H9 (cell line): ENCODE data around the gene FAM72C. TPM values are rescaled to one million over a fixed set of nuclear protein-coding genes. Genes with fewer than 3 reads are reported as not detected.
"Not testable (repeated sequence)": the region's sequence is repeated elsewhere in the genome, so short reads cannot be mapped to it uniquely, and the experiment has no call there.

Source experiments
- DNase-seq: peaks from one replicate; pipeline ENCODE4 v3.0.0-alpha.2; 2017
- H2AFZ ChIP-seq: one replicate; pipeline ENCODE4 v1.6.1; 2013; ENCODE audit warnings: mild to moderate bottlenecking, low read length, control low read depth, moderate library complexity
- H2AK5ac ChIP-seq: 2 replicates; pipeline ENCODE4 v1.6.1; 2013; ENCODE audit warnings: low read length, control low read depth, mixed read lengths; ENCODE audit not compliant: insufficient read length
- H2BK120ac ChIP-seq: one replicate; pipeline ENCODE4 v1.6.1; 2013; ENCODE audit warnings: low read depth, mild to moderate bottlenecking, low read length, control low read depth, inconsistent platforms; ENCODE audit not compliant: poor library complexity, severe bottlenecking
- H2BK12ac ChIP-seq: 2 replicates; pipeline ENCODE4 v1.6.1; 2013; ENCODE audit warnings: low read length, control low read depth, mixed read lengths, low read depth; ENCODE audit not compliant: insufficient read length
- H2BK15ac ChIP-seq: 2 replicates; pipeline ENCODE4 v1.6.1; 2013; ENCODE audit warnings: low read depth, low read length, control low read depth
- H2BK20ac ChIP-seq: one replicate; pipeline ENCODE4 v1.6.1; 2013; ENCODE audit warnings: low read depth, mild to moderate bottlenecking, low read length, control low read depth, inconsistent platforms; ENCODE audit not compliant: poor library complexity, severe bottlenecking
- H2BK5ac ChIP-seq: 2 replicates; pipeline ENCODE4 v1.6.1; 2013; ENCODE audit warnings: low read length, control low read depth, mixed read lengths; ENCODE audit not compliant: insufficient read length
- H3K14ac ChIP-seq: 2 replicates; pipeline ENCODE4 v1.6.1; 2013; ENCODE audit warnings: low read length, control low read depth; ENCODE audit not compliant: insufficient read depth
- H3K18ac ChIP-seq: 2 replicates; pipeline ENCODE4 v1.6.1; 2013; ENCODE audit warnings: low read depth, mild to moderate bottlenecking, mixed read lengths, low read length, control low read depth; ENCODE audit not compliant: insufficient read length
- H3K23ac ChIP-seq: 2 replicates; pipeline ENCODE4 v1.6.1; 2013; ENCODE audit warnings: low read length, control low read depth, mixed read lengths, low read depth; ENCODE audit not compliant: insufficient read length
- H3K23me2 ChIP-seq: 2 replicates; pipeline ENCODE4 v1.6.1; 2013; ENCODE audit warnings: low read depth, mild to moderate bottlenecking, mixed read lengths, low read length, control low read depth; ENCODE audit not compliant: insufficient read length, poor library complexity, severe bottlenecking
- H3K27ac ChIP-seq: 2 replicates; pipeline ENCODE4 v1.5.1; 2013; ENCODE audit warnings: low read length, control low read depth, mixed read lengths, low read depth; ENCODE audit not compliant: insufficient read length
- H3K27me3 ChIP-seq: 2 replicates; pipeline ENCODE4 v1.6.1; 2013; ENCODE audit warnings: low read length, control low read depth, inconsistent platforms; ENCODE audit not compliant: insufficient read depth
- H3K4ac ChIP-seq: 2 replicates; pipeline ENCODE4 v1.6.1; 2013; ENCODE audit warnings: low read depth, mild to moderate bottlenecking, control low read depth, inconsistent platforms, low read length, moderate library complexity
- H3K4me1 ChIP-seq: 2 replicates; pipeline ENCODE4 v1.6.1; 2013; ENCODE audit warnings: low read length, control low read depth, inconsistent platforms; ENCODE audit not compliant: insufficient read depth
- H3K4me2 ChIP-seq: 2 replicates; pipeline ENCODE4 v1.6.1; 2013; ENCODE audit warnings: low read length, control low read depth, mixed read lengths; ENCODE audit not compliant: insufficient read length, insufficient read depth
- H3K56ac ChIP-seq: 2 replicates; pipeline ENCODE4 v1.6.1; 2013; ENCODE audit warnings: low read depth, mild to moderate bottlenecking, mixed read lengths, low read length, control low read depth; ENCODE audit not compliant: insufficient read length
- H3K79me1 ChIP-seq: 2 replicates; pipeline ENCODE4 v1.6.1; 2013; ENCODE audit warnings: low read depth, mild to moderate bottlenecking, moderate library complexity, low read length, control low read depth, inconsistent platforms; ENCODE audit not compliant: insufficient read depth, poor library complexity, severe bottlenecking
- H3K79me2 ChIP-seq: 2 replicates; pipeline ENCODE4 v1.6.1; 2013; ENCODE audit warnings: low read length, control low read depth, inconsistent platforms; ENCODE audit not compliant: insufficient read depth
- H3K9ac ChIP-seq: 2 replicates; pipeline ENCODE4 v1.6.1; 2013; ENCODE audit warnings: low read length, control low read depth, mixed read lengths; ENCODE audit not compliant: insufficient read length; ENCODE audit errors: extremely low read depth
- H3K9me3 ChIP-seq: one replicate; pipeline ENCODE4 v1.6.1; 2013; ENCODE audit warnings: low read depth, low read length, inconsistent platforms; ENCODE audit not compliant: control insufficient read depth
- H3T11ph ChIP-seq: one replicate; pipeline ENCODE4 v1.6.1; 2013; ENCODE audit warnings: mild to moderate bottlenecking, low read length, control low read depth, inconsistent platforms
- H4K20me1 ChIP-seq: one replicate; pipeline ENCODE4 v1.6.1; 2013; ENCODE audit not compliant: control insufficient read depth, insufficient read length, insufficient read depth
- H4K5ac ChIP-seq: 2 replicates; pipeline ENCODE4 v1.6.1; 2013; ENCODE audit warnings: low read depth, mild to moderate bottlenecking, mixed read lengths, low read length, control low read depth; ENCODE audit not compliant: insufficient read length
- H4K8ac ChIP-seq: replicated peaks from 2 replicates; pipeline ENCODE4 v1.6.1; 2013; ENCODE audit warnings: low read length, control low read depth, mixed read lengths, low read depth; ENCODE audit not compliant: insufficient read length
- H4K91ac ChIP-seq: 2 replicates; pipeline ENCODE4 v1.6.1; 2013; ENCODE audit warnings: low read depth, mild to moderate bottlenecking, moderate library complexity, mixed read lengths, low read length, control low read depth; ENCODE audit not compliant: insufficient read length
- H3K27ac Mint-ChIP-seq, 3 experiments: 2 replicates in 2 of 3; 3 replicates in 1 of 3; pipeline ENCODE4 v1.8.0; 2020 to 2021; ENCODE audit warnings: mixed read lengths in 3 of 3, mild to moderate bottlenecking in 1 of 3, moderate library complexity in 1 of 3
- H3K27me3 Mint-ChIP-seq: 2 replicates; pipeline ENCODE4 v1.8.0; 2021; ENCODE audit warnings: low read depth, mild to moderate bottlenecking, moderate library complexity, mixed read lengths
- H3K36me3 Mint-ChIP-seq, 3 experiments: 2 replicates in 2 of 3; 3 replicates in 1 of 3; pipeline ENCODE4 v1.8.0; 2020 to 2021; ENCODE audit warnings: low read depth in 3 of 3, mixed read lengths in 3 of 3; ENCODE audit not compliant: insufficient read depth in 1 of 3
- H3K4me1 Mint-ChIP-seq, 2 experiments: 2 replicates each; pipeline ENCODE4 v1.8.0; 2020; ENCODE audit warnings: mixed read lengths in 2 of 2
- H3K4me3 Mint-ChIP-seq, 2 experiments: 2 replicates in 1 of 2; 3 replicates in 1 of 2; pipeline ENCODE4 v1.8.0; 2020 to 2021; ENCODE audit warnings: mild to moderate bottlenecking in 2 of 2, mixed read lengths in 2 of 2, moderate library complexity in 1 of 2
- H3K9me3 Mint-ChIP-seq, 2 experiments: 2 replicates in 1 of 2; 3 replicates in 1 of 2; pipeline ENCODE4 v1.8.0; 2020; ENCODE audit warnings: mild to moderate bottlenecking in 2 of 2, mixed read lengths in 2 of 2, moderate library complexity in 1 of 2
- WGBS: extraction: QIAGEN DNeasy Blood & Tissue Kit; methylation state at CpG from one replicate; pipeline ENCODE4 v1.1.7; 2013; ENCODE audit warnings: missing lambda C conversion rate, low lambda C conversion rate, mixed read lengths; ENCODE audit not compliant: insufficient read length; ENCODE audit errors: extremely low coverage; 5-methylcytosine and 5-hydroxymethylcytosine counted together
- total RNA-seq: library from RNA; stranded (reverse); gene quantifications from 2 replicates; pipeline ENCODE4 v1.2.1, GENCODE V29; 2021

FAM72C gene
- total RNA-seq, 1 experiment from 2014 or later: 3.5 TPM

- not testable (repeated sequence) for H3K23ac ChIP-seq, H2AFZ ChIP-seq, DNase-seq, H4K91ac ChIP-seq, H2BK12ac ChIP-seq, H3K4me2 ChIP-seq, H3K27ac Mint-ChIP-seq, H3K4me1 ChIP-seq, H3K27me3 ChIP-seq, H3T11ph ChIP-seq, H4K20me1 ChIP-seq, H3K36me3 Mint-ChIP-seq, H3K79me2 ChIP-seq, H2AK5ac ChIP-seq, H3K9me3 Mint-ChIP-seq, H2BK15ac ChIP-seq, H2BK120ac ChIP-seq, H3K9me3 ChIP-seq, H3K9ac ChIP-seq, H2BK5ac ChIP-seq, H3K23me2 ChIP-seq, H2BK20ac ChIP-seq, H3K14ac ChIP-seq, H3K18ac ChIP-seq, H3K79me1 ChIP-seq, H3K27me3 Mint-ChIP-seq, H4K8ac ChIP-seq, H3K56ac ChIP-seq, H3K4ac ChIP-seq, H3K27ac ChIP-seq, H3K4me3 Mint-ChIP-seq, H3K4me1 Mint-ChIP-seq, H4K5ac ChIP-seq
- no CpG with 5 or more reads among the region's 4 CpGs for WGBS
Observed at GRCh38 chr1:143990699-143991098, 18.9 kb upstream of the FAM72C start.

- H4K8ac ChIP-seq, H3K9ac ChIP-seq, H4K5ac ChIP-seq, H2BK5ac ChIP-seq, H2BK15ac ChIP-seq, H3K9me3 ChIP-seq, H3K27ac Mint-ChIP-seq, DNase-seq, H3K23me2 ChIP-seq, H3T11ph ChIP-seq, H3K4ac ChIP-seq, H2AK5ac ChIP-seq, H2BK12ac ChIP-seq, H3K4me3 Mint-ChIP-seq, H3K18ac ChIP-seq, H3K79me1 ChIP-seq, H3K23ac ChIP-seq, H3K4me1 ChIP-seq, H3K79me2 ChIP-seq, H3K4me1 Mint-ChIP-seq, H3K9me3 Mint-ChIP-seq, H3K27me3 Mint-ChIP-seq, H2AFZ ChIP-seq, H3K27me3 ChIP-seq, H3K36me3 Mint-ChIP-seq, H3K14ac ChIP-seq, H3K56ac ChIP-seq, H4K20me1 ChIP-seq, H4K91ac ChIP-seq, H3K4me2 ChIP-seq, H2BK120ac ChIP-seq, H3K27ac ChIP-seq, H2BK20ac ChIP-seq: not testable (repeated sequence)
- WGBS: no CpG with 5 or more reads among the region's 1 CpG
Observed at GRCh38 chr1:143989719-143990118, 17.9 kb upstream of the FAM72C start.

- H4K91ac ChIP-seq, H2BK5ac ChIP-seq, H3K4me1 ChIP-seq, H3K4ac ChIP-seq, H3K27me3 ChIP-seq, H3K27me3 Mint-ChIP-seq, H3K9me3 Mint-ChIP-seq, H3K18ac ChIP-seq, H3K4me3 Mint-ChIP-seq, H2AK5ac ChIP-seq, H3K9ac ChIP-seq, H4K5ac ChIP-seq, H2BK12ac ChIP-seq, H3K27ac Mint-ChIP-seq, H3K14ac ChIP-seq, H3K4me2 ChIP-seq, H3K56ac ChIP-seq, H2BK120ac ChIP-seq, H3T11ph ChIP-seq, H2AFZ ChIP-seq, DNase-seq, H3K23me2 ChIP-seq, H3K36me3 Mint-ChIP-seq, H2BK15ac ChIP-seq, H3K79me1 ChIP-seq, H4K8ac ChIP-seq, H4K20me1 ChIP-seq, H2BK20ac ChIP-seq, H3K27ac ChIP-seq, H3K4me1 Mint-ChIP-seq, H3K9me3 ChIP-seq, H3K23ac ChIP-seq, H3K79me2 ChIP-seq: not testable (repeated sequence)
- WGBS: no CpG with 5 or more reads among the region's 4 CpGs
Observed at GRCh38 chr1:143989427-143989712, 17.6 kb upstream of the FAM72C start.
